SU-DHL-6 (cell line): ENCODE results near the gene RNF187.

Source experiments
- H2AFZ ChIP-seq: fragments of 200-600 bp; sonication (generic); 2 replicates; pipeline ENCODE4 v1.6.1; 2014; ENCODE audit warnings: low read depth, mild to moderate bottlenecking, moderate library complexity, mixed read lengths, antibody characterized with exemption, low read length; ENCODE audit not compliant: severe bottlenecking
- H3F3A ChIP-seq: fragments of 200-600 bp; shearing (Covaris generic); 2 replicates; pipeline ENCODE4 v1.6.0; 2016; ENCODE audit warnings: antibody characterized with exemption, mild to moderate bottlenecking; ENCODE audit not compliant: insufficient read depth
- H3K27ac ChIP-seq: fragments of 200-600 bp; sonication (generic); 2 replicates; pipeline ENCODE4 v1.5.1; 2016; ENCODE audit warnings: low read depth, mild to moderate bottlenecking, low read length, moderate library complexity, mixed read lengths
- H3K27me3 ChIP-seq: fragments of 200-600 bp; sonication (generic), shearing (Covaris generic); 2 replicates; pipeline ENCODE4 v1.6.0; 2014; ENCODE audit warnings: mild to moderate bottlenecking, low read length
- H3K36me3 ChIP-seq: fragments of 200-600 bp; sonication (generic); 2 replicates; pipeline ENCODE4 v1.6.1; 2014; ENCODE audit warnings: mild to moderate bottlenecking, low read length, mixed read lengths
- H3K4me2 ChIP-seq: fragments of 300-600, 200-600 bp; shearing (Covaris generic), sonication (generic); 2 replicates; pipeline ENCODE4 v1.6.0; 2014; ENCODE audit warnings: low read length, low read depth, mild to moderate bottlenecking; ENCODE audit not compliant: poor library complexity, severe bottlenecking
- H3K4me3 ChIP-seq: fragments of 200-600 bp; sonication (generic); 2 replicates; pipeline ENCODE4 v1.5.1; 2014; ENCODE audit warnings: antibody characterized with exemption, low read length, mild to moderate bottlenecking, mixed read lengths; ENCODE audit not compliant: insufficient read depth, poor library complexity, severe bottlenecking
- H3K79me2 ChIP-seq: fragments of 200-600 bp; sonication (generic); 2 replicates; pipeline ENCODE4 v1.6.1; 2014; ENCODE audit warnings: mild to moderate bottlenecking, low read length, moderate library complexity; ENCODE audit not compliant: insufficient read depth
- H3K9ac ChIP-seq: fragments of 200-600 bp; sonication (generic); 2 replicates; pipeline ENCODE4 v1.7.0; 2014; ENCODE audit warnings: mild to moderate bottlenecking, low read length
- H3K9me2 ChIP-seq: fragments of 200-600 bp; sonication (generic); replicated peaks from 2 replicates; pipeline ENCODE4 v1.6.1; 2014; ENCODE audit warnings: low read length; ENCODE audit not compliant: insufficient read depth
- H3K9me3 ChIP-seq: fragments of 200-600 bp; sonication (generic); 2 replicates; pipeline ENCODE4 v1.6.1; 2014; ENCODE audit warnings: low read length, mixed read lengths; ENCODE audit not compliant: insufficient read depth
- H4K20me1 ChIP-seq: fragments of 200-600 bp; sonication (generic); 2 replicates; pipeline ENCODE4 v1.6.1; 2014; ENCODE audit warnings: low read depth, mild to moderate bottlenecking, antibody characterized with exemption, low read length, moderate library complexity, mixed read lengths
- CTCF ChIP-seq: fragments of 200-600 bp; sonication (generic); IDR thresholded peaks from one replicate; pipeline ENCODE4 v1.5.1; 2017; ENCODE audit warnings: antibody characterized with exemption, mild to moderate bottlenecking, low read length, moderate library complexity; ENCODE audit not compliant: insufficient read depth, poor library complexity, severe bottlenecking
- EZH2phosphoT487 ChIP-seq: fragments of 200-600 bp; sonication (generic), shearing (Covaris generic); conservative IDR thresholded peaks from 2 replicates; pipeline ENCODE4 v1.6.1; 2018; ENCODE audit warnings: mild to moderate bottlenecking, antibody characterized with exemption, low read length, moderate library complexity, mixed read lengths

RNF187 gene

DNA sequence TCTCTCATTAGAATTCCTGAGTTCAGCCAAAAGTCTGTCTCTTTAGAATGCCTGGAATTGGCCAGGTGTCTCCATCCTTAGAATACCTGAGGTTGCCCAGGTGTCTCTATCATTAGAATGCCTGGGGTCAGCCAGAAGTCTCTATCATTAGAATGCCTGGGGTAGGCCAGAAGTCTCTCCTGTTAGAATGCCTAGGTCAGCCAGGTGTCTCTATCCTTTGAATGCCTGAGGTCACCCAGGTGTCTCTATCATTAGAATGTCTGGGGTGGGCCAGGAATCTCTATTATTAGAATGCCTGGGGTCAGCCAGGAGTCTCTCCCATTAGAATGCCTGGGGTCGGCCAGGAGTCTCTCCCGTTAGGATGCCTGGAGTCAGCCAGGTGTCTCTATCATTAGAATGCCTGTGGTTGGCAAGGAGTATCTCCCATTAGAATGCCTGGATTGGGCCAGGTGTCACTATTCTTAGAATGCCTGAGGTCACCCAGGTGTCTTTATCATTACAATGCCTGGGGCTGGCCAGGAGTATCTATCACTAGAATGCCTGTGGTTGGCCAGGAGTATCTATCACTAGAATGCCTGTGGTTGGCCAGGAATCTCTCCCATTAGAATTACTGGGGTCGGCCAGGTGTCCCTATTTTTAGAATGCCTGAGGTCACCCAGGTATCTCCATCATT lies 43.0 kb downstream of the RNF187 start:
- H2AFZ ChIP-seq = no peak overlapping the region
- H3K4me2 ChIP-seq = no peak overlapping the region
- no peaks in the 10 kb centered on the region for H3K9me3 ChIP-seq
- TF ChIP-seq EZH2phosphoT487 = no peak
- no peak for TF ChIP-seq CTCF
- H4K20me1 ChIP-seq = no peaks in the 10 kb centered on the region
- H3K36me3 ChIP-seq = no peaks in the 10 kb centered on the region
- H3K27ac ChIP-seq = no peak overlapping the region
- no peak overlapping the region for H3K4me3 ChIP-seq
- H3K9ac ChIP-seq = no peak overlapping the region
- no peaks in the 10 kb centered on the region for H3K9me2 ChIP-seq
- H3K27me3 ChIP-seq = no peaks in the 10 kb centered on the region
- no peaks in the 10 kb centered on the region for H3F3A ChIP-seq
- H3K79me2 ChIP-seq = no peaks in the 10 kb centered on the region

DNA sequence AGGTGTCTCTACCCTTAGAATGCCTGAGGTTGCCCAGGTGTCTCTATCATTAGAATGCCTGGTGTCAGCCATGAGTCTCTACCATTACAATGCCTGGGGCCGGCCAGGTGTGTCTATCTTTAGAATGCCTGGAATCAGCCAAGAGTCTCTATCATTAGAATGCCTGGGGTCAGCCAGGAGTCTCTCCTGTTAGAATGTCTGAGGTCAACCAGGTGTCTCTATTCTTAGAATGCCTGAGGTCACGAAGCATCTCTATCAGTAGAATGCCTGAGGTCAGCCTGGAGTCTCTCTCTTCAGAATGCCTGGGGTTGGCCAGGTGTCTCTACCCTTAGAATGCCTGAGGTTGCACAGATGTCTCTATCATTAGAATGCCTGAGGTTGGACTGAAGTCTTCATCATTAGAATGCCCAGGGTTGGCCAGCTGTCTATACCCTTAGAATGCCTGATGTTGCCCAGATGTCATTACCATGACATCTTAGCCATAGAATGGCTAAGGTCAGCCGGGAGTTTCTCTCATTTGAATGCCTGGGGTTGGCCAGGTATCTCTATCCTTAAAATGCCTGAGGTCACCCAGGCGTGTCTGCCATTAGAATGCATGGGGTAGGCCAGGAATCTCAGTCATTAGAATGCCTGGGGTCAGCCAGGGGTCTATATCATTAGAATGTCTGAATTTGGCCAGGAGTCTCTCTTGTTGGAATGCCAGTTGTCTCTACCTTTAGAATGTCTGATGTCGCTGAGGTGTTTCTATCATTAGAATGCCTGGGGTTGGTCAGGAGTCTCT lies 44.0 kb downstream of the RNF187 start:
- Histone ChIP-seq H3K9me2 (no peaks in the 10 kb centered on the region), H3K9ac (no peak overlapping the region), H3K4me2 (no peak overlapping the region), H2AFZ (no peak overlapping the region), H4K20me1 (no peaks in the 10 kb centered on the region), H3K79me2 (no peaks in the 10 kb centered on the region), H3K4me3 (no peak overlapping the region), H3K36me3 (no peaks in the 10 kb centered on the region), H3F3A (no peaks in the 10 kb centered on the region), H3K27me3 (no peaks in the 10 kb centered on the region), H3K27ac (no peak overlapping the region), H3K9me3 (no peaks in the 10 kb centered on the region)
- TF ChIP-seq CTCF (no peak), EZH2phosphoT487 (no peak)

GRCh38 chr1:228538831-228539230 lies 51.6 kb downstream of the RNF187 start:
- TF ChIP-seq EZH2phosphoT487 = no peak
- H3F3A ChIP-seq = no peaks in the 10 kb centered on the region
- H3K9me3 ChIP-seq = no peaks in the 10 kb centered on the region
- no peaks in the 10 kb centered on the region for H3K36me3 ChIP-seq
- no peak overlapping the region for H3K27ac ChIP-seq
- no peak overlapping the region for H3K9ac ChIP-seq
- no peaks in the 10 kb centered on the region for H4K20me1 ChIP-seq
- no peaks in the 10 kb centered on the region for H3K9me2 ChIP-seq
- no peak overlapping the region for H3K4me3 ChIP-seq
- H3K27me3 ChIP-seq = no peaks in the 10 kb centered on the region
- H2AFZ ChIP-seq = no peak overlapping the region
- no peak overlapping the region for H3K4me2 ChIP-seq
- H3K79me2 ChIP-seq = no peaks in the 10 kb centered on the region
